Skeletal muscle tissue (tissue), 4 donors: ENCODE measurements around the gene ZBTB34. TPM values are rescaled to one million over a fixed set of nuclear protein-coding genes. Genes with fewer than 3 reads are reported as not detected.
"Not testable (repeated sequence)": the region's sequence is repeated elsewhere in the genome, so short reads cannot be mapped to it uniquely, and the experiment has no call there.

ENCODE experiments used
- H3K27ac ChIP-seq: one replicate; pipeline ENCODE4 v1.7.0; 2013; ENCODE audit warnings: mild to moderate bottlenecking, low read depth, low read length, inconsistent platforms
- H3K27me3 ChIP-seq, 3 donors: one replicate each; pipeline ENCODE4 v1.7.0; 2013; ENCODE audit warnings: low read length in 3 of 3; ENCODE audit not compliant: control insufficient read depth in 3 of 3, insufficient read depth in 3 of 3
- H3K36me3 ChIP-seq, 3 donors: one replicate each; pipeline ENCODE4 v1.7.0; 2013; ENCODE audit warnings: low read length in 3 of 3; ENCODE audit not compliant: control insufficient read depth in 3 of 3, insufficient read depth in 3 of 3
- H3K4me1 ChIP-seq, 3 donors: one replicate each; pipeline ENCODE4 v1.7.0; 2013; ENCODE audit warnings: low read length in 3 of 3, mild to moderate bottlenecking in 3 of 3; ENCODE audit not compliant: control insufficient read depth in 3 of 3, insufficient read depth in 3 of 3
- H3K4me3 ChIP-seq, 3 donors: one replicate each; pipeline ENCODE4 v1.7.0; 2013; ENCODE audit warnings: low read length in 3 of 3
- H3K9ac ChIP-seq, 3 donors: one replicate each; pipeline ENCODE4 v1.7.0; 2013; ENCODE audit warnings: low read length in 3 of 3, mild to moderate bottlenecking in 3 of 3, moderate library complexity in 2 of 3, low read depth in 1 of 3
- H3K9me3 ChIP-seq, 3 donors: one replicate each; pipeline ENCODE4 v1.7.0; 2013; ENCODE audit warnings: low read length in 3 of 3; ENCODE audit not compliant: control insufficient read depth in 3 of 3
- total RNA-seq: library from RNA; depleted of rRNA; stranded (reverse); fragments of >200 nt; gene quantifications from one replicate; pipeline ENCODE4 v1.2.3, GENCODE V29; 2014
- donor health status: Osteomylitis.

ZBTB34 gene, protein sequence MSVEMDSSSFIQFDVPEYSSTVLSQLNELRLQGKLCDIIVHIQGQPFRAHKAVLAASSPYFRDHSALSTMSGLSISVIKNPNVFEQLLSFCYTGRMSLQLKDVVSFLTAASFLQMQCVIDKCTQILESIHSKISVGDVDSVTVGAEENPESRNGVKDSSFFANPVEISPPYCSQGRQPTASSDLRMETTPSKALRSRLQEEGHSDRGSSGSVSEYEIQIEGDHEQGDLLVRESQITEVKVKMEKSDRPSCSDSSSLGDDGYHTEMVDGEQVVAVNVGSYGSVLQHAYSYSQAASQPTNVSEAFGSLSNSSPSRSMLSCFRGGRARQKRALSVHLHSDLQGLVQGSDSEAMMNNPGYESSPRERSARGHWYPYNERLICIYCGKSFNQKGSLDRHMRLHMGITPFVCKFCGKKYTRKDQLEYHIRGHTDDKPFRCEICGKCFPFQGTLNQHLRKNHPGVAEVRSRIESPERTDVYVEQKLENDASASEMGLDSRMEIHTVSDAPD
- 17.2 TPM for total RNA-seq

DNA sequence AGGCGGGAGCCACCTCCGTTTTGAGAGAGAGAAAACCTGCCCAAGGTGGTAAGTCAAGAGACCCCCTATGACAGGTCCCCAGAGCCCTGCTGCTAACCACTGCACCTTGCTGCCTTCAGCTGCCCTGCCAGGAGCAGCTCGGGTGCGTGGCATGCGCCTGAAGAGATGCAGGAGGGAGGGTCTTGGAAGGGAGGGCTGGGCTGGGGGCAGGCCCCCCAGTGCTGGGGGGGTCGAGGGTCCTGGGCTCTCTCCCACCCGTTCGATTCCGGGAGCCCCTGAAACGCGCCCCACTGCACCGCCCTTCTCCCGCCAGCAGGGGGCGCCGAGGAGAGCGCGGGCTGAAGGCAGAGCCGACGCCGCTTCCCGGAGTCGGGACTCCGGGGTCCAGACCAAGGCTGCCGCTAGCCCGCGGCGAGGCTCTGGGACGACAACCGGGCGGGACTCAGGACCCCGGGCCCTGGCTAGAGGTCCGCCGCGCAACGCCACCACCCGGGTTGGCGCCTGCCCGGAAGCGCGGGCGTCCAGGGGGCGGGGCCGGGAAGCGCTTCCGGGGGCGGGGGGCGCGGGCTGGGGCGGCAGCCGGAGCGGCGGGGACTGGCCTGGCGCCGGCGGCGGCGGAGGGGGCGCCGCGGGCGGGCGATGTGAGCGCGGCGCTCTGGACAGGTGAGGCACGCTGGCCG lies at the start of gene ZBTB34:
TSS of gene ZBTB34 (plus strand) at position 563 of the 680 bp plus-strand sequence. CDS start 18,761 bp downstream, outside the sequence.
- peak within 1 kb of the TSS; percentile 81 to 90 (median 88) for H3K9ac ChIP-seq
- peaks cover 40 to 49% (median 46%) of the 10 kb centered on the region in 3 donors for H3K4me1 ChIP-seq
- H3K27ac ChIP-seq, result peak within 1 kb of the TSS; percentile 92
- H3K27me3 ChIP-seq, result no peaks in the 10 kb centered on the region
- peaks cover 0 to 4% (median 0%) of the 10 kb centered on the region in 3 donors for H3K36me3 ChIP-seq
- peak within 1 kb of the TSS; percentile 84 to 88 (median 86) for H3K4me3 ChIP-seq
- H3K9me3 ChIP-seq, result no peaks in the 10 kb centered on the region

DNA sequence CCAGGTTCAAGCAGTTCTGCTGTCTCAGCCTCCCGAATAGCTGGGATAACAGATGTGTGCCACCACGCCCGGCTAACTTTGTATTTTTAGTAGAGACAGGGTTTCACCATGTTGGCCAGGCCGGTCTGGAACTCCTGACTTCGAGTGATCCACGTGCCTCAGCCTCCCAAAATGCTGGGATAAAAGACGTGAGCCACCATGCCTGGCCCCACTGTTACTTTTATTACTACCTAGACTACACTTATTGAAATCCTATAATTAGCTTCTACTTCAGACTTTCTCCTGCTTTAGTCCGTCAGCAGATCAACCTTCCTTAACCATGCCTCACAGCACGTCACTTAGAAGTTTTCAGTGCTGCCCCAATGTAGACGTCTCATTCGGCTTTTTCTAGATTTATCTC lies 47.4 kb upstream of the ZBTB34 start:
- H3K36me3 ChIP-seq, result peaks cover 2 to 23% (median 9%) of the 10 kb centered on the region in 3 donors
- H3K27ac ChIP-seq, result peak overlapping the region; percentile 58

DNA sequence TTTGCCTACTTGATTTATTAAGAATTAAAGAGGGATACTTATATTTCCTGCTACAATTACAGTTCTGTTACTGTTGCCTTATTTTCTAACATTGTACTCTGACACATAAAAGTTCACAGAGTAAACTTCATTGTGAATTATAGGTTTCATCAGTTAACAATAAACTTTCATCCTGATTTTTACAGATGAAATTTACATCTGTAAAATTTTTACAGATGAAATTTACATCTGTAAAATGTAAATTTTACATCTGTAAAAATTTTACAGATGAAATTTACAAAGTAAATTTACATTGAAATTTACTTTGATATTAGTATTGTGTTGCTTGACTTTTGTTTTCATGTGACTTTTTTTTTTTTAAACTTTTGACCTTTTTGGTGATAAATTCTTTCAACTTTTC lies 46.3 kb upstream of the ZBTB34 start:
- H3K9me3 ChIP-seq, result peaks cover 0 to 4% (median 0%) of the 10 kb centered on the region in 3 donors
- no peak overlapping the region for H3K9ac ChIP-seq
- H3K4me3 ChIP-seq, result no peak overlapping the region
- H3K4me1 ChIP-seq, result peaks cover 11 to 21% (median 12%) of the 10 kb centered on the region in 3 donors
- no peak overlapping the region for H3K27ac ChIP-seq
- H3K27me3 ChIP-seq, result no peaks in the 10 kb centered on the region
- peaks cover 6 to 25% (median 9%) of the 10 kb centered on the region in 3 donors for H3K36me3 ChIP-seq

More for the DNA sequence above, 47.4 kb upstream of the ZBTB34 start:
- no peaks in the 10 kb centered on the region for H3K27me3 ChIP-seq
- no peak overlapping the region for H3K9ac ChIP-seq
- peaks cover 15 to 27% (median 18%) of the 10 kb centered on the region in 3 donors for H3K4me1 ChIP-seq
- no peaks in the 10 kb centered on the region for H3K9me3 ChIP-seq
- no peak overlapping the region for H3K4me3 ChIP-seq

DNA sequence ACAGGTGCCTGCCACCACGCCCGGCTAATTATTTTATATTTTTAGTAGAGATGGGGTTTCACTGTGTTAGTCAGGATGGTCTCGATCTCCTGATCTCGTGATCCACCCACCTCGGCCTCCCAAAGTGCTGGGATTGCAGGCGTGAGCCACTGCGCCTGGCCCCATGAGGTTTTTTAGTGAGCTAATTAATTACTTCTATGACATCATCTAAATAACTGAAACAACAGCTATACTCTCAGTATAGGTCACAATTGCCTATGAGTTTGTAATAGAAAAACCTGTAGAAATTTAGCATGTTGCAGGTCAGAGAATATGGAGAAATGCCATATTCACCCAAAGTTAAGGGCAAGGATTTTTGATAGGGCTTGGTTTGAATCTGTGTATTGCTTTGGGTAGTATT lies 42.8 kb upstream of the ZBTB34 start:
- Histone ChIP-seq H3K4me1 (peaks cover 14 to 22% (median 15%) of the 10 kb centered on the region in 3 donors), H3K36me3 (peaks cover 8 to 22% (median 11%) of the 10 kb centered on the region in 3 donors)
- H3K27me3 ChIP-seq, H3K4me3 ChIP-seq, H3K9ac ChIP-seq, H3K27ac ChIP-seq, H3K9me3 ChIP-seq: not testable (repeated sequence)

DNA sequence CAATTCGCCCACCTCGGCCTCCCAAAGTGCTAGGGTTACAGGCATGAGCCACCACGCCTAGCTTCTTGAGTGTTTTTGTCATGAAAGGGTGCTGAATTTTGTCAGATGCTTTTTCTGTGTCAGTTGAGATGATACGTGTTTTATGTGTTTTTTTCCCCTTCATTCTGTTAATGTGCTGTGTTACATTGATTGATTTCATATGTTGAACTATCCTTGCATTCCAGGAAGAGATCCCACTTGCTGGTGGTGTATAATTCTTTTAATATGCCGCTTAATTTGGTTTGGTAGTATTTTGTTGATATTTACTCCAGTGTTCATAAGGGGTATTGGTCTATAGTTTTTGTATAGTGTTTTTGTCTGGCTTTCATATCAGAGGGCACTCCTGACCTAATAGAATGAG lies 42.0 kb upstream of the ZBTB34 start:
- Histone ChIP-seq H3K9me3 (peaks cover 0 to 4% (median 0%) of the 10 kb centered on the region in 3 donors), H3K4me1 (peaks cover 14 to 16% (median 15%) of the 10 kb centered on the region in 3 donors), H3K9ac (no peak overlapping the region)

DNA sequence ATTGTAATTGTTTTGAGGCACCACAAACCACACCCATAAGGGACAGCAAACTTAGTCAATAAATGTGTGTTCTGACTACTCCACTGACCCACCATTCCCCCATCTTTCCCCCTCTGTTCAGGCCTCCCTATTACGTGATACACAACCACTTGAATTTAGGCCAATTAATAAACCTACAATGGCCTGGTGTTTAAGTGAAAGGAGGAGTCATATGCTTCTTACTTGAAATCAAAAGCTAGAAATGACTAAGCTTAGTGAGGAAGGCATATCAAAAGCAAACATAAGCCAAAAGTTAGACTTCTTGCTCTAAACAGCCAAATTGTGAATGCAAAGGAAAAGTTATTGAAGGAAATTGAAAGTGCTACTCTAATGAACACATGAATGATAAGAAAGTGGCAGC lies 41.0 kb upstream of the ZBTB34 start:
- H3K4me1 ChIP-seq, result peaks cover 14 to 16% (median 15%) of the 10 kb centered on the region in 3 donors
- no peak overlapping the region for H3K4me3 ChIP-seq
- no peak overlapping the region for H3K27ac ChIP-seq
- H3K9me3 ChIP-seq, result peaks cover 0 to 4% (median 0%) of the 10 kb centered on the region in 3 donors
- peaks cover 5 to 13% (median 8%) of the 10 kb centered on the region in 3 donors for H3K36me3 ChIP-seq
- no peaks in the 10 kb centered on the region for H3K27me3 ChIP-seq
- no peak overlapping the region for H3K9ac ChIP-seq

More for the DNA sequence above, 42.0 kb upstream of the ZBTB34 start:
- Histone ChIP-seq H3K27me3 (no peaks in the 10 kb centered on the region), H3K27ac (no peak overlapping the region), H3K36me3 (peaks cover 5 to 16% (median 8%) of the 10 kb centered on the region in 3 donors), H3K4me3 (no peak overlapping the region)

DNA sequence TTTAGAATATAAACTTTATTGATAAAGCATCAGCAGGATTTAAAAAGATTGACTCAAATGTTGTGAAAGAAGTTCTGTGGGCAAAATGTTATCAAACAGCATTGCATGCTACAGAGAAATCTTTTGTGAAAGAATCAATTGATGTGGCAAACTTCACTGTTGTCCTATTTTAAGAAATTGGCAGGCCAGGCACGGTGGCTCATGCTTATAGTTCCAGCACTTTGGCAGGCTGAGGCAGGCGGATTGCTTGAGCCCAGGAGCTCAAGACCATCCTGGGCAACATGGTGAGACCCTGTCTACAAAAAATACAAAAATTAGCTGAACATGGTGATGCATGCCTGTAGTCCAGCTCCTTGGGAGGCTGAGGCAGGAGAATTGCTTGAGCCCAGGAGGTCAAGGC lies 38.2 kb upstream of the ZBTB34 start:
- H3K9ac ChIP-seq, result no peak overlapping the region
- H3K4me1 ChIP-seq, result peaks cover 4 to 16% (median 6%) of the 10 kb centered on the region in 3 donors
- peaks cover 10 to 11% (median 10%) of the 10 kb centered on the region in 3 donors for H3K36me3 ChIP-seq
- H3K27me3 ChIP-seq, result no peaks in the 10 kb centered on the region
- H3K27ac ChIP-seq, result no peak overlapping the region
- H3K4me3 ChIP-seq, result no peak overlapping the region
- peaks cover 0 to 4% (median 0%) of the 10 kb centered on the region in 3 donors for H3K9me3 ChIP-seq

DNA sequence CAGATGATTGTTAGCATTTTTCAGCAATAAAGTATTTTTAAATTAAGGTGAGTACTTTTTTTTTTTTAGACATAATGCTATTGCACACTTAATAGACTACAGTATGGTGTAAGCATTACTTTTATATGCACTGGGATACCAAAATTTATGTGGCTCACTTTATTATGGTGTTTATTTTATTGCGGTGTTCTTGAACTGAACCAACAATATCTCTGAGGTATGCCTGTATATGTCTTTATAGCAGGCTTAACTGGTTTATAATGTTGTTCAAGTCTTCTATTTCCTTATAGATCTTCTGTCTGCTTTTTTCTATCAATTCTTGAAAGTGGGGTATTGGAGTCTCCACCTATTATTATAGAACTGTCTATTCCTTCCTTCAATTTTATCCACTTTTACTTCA lies 37.6 kb upstream of the ZBTB34 start:
- Histone ChIP-seq H3K27me3 (no peaks in the 10 kb centered on the region), H3K4me1 (peaks cover 4 to 16% (median 6%) of the 10 kb centered on the region in 3 donors), H3K9ac (no peak overlapping the region), H3K9me3 (peaks cover 0 to 4% (median 0%) of the 10 kb centered on the region in 3 donors), H3K4me3 (no peak overlapping the region), H3K27ac (no peak overlapping the region), H3K36me3 (peaks cover 10 to 13% (median 13%) of the 10 kb centered on the region in 3 donors)

DNA sequence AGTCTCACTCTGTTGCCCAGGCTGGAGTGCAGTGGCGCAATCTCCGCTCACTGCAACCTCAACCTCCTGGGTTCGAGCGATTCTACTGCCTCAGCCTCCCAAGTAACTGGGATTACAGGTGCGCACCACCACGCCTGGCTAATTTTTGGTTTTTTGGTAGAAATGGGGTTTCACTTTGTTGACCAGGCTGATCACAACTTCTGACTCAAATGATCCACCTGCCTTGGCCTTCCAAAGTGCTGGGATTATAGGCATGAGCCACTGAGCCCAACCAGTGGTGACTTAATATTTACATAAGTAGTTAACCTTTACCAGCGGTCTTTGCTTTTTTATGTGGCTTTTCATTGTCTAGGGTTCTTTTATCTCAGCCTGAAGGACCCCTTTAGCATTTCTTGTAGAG lies 36.4 kb upstream of the ZBTB34 start:
- H3K27ac ChIP-seq, H3K9ac ChIP-seq, H3K27me3 ChIP-seq, H3K4me3 ChIP-seq, H3K9me3 ChIP-seq: not testable (repeated sequence)
- Histone ChIP-seq H3K36me3 (peaks cover 8 to 13% (median 9%) of the 10 kb centered on the region in 3 donors), H3K4me1 (peaks cover 7 to 21% (median 10%) of the 10 kb centered on the region in 3 donors)
